Smooth muscle cell (in vitro differentiated cells): Measurements from ENCODE around the gene FRMD8. TPM values are rescaled to one million over a fixed set of nuclear protein-coding genes. Genes with fewer than 3 reads are reported as not detected.

ENCODE experiments used
- DNase-seq: peaks from one replicate; lab custom pipeline; 2025; ENCODE audit not compliant: unreplicated experiment; lab: John Stamatoyannopoulos, UW
- H2AFZ ChIP-seq: fragments of 200-600 bp; sonication (generic); 2 replicates; pipeline ENCODE4 v1.6.0; 2016; ENCODE audit warnings: antibody characterized with exemption, low read depth, mild to moderate bottlenecking
- H3F3A ChIP-seq: fragments of 200-600 bp; sonication (generic); 2 replicates; pipeline ENCODE4 v1.6.0; 2017; ENCODE audit warnings: antibody characterized with exemption, low read depth
- H3K27ac ChIP-seq: fragments of 200-600 bp; sonication (generic); 2 replicates; pipeline ENCODE4 v1.5.1; 2016; ENCODE audit warnings: low read depth, mild to moderate bottlenecking
- H3K27me3 ChIP-seq: fragments of 200-600 bp; sonication (generic); 2 replicates; pipeline ENCODE4 v1.6.1; 2016; ENCODE audit warnings: low read depth, mild to moderate bottlenecking
- H3K36me3 ChIP-seq: fragments of 200-600 bp; sonication (generic); 2 replicates; pipeline ENCODE4 v1.5.1; 2016; ENCODE audit warnings: low read depth
- H3K4me1 ChIP-seq: fragments of 200-600 bp; sonication (generic); 2 replicates; pipeline ENCODE4 v1.5.1; 2016; ENCODE audit warnings: low read depth
- H3K4me2 ChIP-seq: fragments of 200-600 bp; sonication (generic); 2 replicates; pipeline ENCODE4 v1.6.0; 2016; ENCODE audit warnings: mild to moderate bottlenecking
- H3K4me3 ChIP-seq: fragments of 200-600 bp; sonication (generic); 2 replicates; pipeline ENCODE4 v1.5.1; 2016; ENCODE audit warnings: mild to moderate bottlenecking
- H3K79me2 ChIP-seq: fragments of 200-600 bp; sonication (generic); 2 replicates; pipeline ENCODE4 v1.6.0; 2016; ENCODE audit warnings: low read depth, mild to moderate bottlenecking
- H3K9ac ChIP-seq: fragments of 200-600 bp; sonication (generic); 2 replicates; pipeline ENCODE4 v1.6.0; 2016; ENCODE audit warnings: low read depth
- H3K9me3 ChIP-seq: fragments of 200-600 bp; sonication (generic); replicated peaks from 2 replicates; pipeline ENCODE4 v1.5.1; 2016; ENCODE audit warnings: low read depth
- H4K20me1 ChIP-seq: fragments of 200-600 bp; sonication (generic); 2 replicates; pipeline ENCODE4 v1.6.0; 2016; ENCODE audit warnings: low read depth
- WGBS: methylation state at CpG from one replicate; pipeline ENCODE4 v1.1.7; 2016; ENCODE audit warnings: low lambda C conversion rate; 5-methylcytosine and 5-hydroxymethylcytosine counted together
- polyA plus RNA-seq: library from polyadenylated mRNA; unstranded; fragments of >200 nt; fragmentation: Nextera tagmentation; extraction: Ambion mirVana; gene quantifications from 2 replicates; pipeline ENCODE4 v1.2.1, GENCODE V29; 2016
- total RNA-seq: library from RNA; depleted of rRNA; stranded (reverse); fragments of >200 nt; gene quantifications from 2 replicates; pipeline ENCODE4 v1.2.3, GENCODE V29; 2014
- TF ChIP-seq, protein P1 (sequence below): fragments of 200-600 bp; sonication (generic); IDR thresholded peaks from 2 replicates; pipeline ENCODE4 v1.5.1; 2017; ENCODE audit warnings: borderline replicate concordance, mild to moderate bottlenecking, antibody characterized with exemption; ENCODE audit not compliant: insufficient read depth, poor library complexity, severe bottlenecking

The FRMD8 gene
- total and polyA plus RNA-seq, 2 experiments from 2014 or later: 16.7 to 37.8 TPM

DNA sequence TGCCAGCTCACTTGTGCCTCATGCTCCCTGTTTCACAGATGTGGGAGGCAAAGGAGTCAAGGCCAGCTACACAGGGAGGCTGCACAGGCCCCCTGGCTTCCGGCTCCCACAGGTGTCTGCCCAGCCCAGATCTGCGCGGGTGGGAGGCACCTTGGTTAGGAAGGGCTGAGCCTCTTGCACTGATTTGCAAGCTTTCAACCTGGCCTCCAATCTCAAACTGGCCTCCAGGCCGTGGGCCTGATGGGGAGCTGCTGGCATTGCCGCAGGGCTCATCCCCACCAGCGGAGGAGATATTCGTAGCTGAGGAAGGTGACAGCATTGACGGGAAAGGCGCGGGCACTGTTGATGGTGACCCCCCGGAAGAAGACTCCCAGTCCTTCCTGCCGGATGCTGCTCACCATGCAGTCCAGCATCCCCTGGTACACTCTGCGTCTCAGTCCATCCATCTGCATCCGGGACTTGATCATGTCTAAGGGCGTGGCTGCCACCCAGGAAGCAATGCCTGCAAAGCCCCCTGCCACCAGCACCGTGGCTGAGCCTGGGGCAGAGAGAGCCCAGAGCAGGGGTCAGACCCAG lies 10.2 kb upstream of the FRMD8 start:
- 91% methylated on average over 16 of the region's 16 CpGs for WGBS

DNA sequence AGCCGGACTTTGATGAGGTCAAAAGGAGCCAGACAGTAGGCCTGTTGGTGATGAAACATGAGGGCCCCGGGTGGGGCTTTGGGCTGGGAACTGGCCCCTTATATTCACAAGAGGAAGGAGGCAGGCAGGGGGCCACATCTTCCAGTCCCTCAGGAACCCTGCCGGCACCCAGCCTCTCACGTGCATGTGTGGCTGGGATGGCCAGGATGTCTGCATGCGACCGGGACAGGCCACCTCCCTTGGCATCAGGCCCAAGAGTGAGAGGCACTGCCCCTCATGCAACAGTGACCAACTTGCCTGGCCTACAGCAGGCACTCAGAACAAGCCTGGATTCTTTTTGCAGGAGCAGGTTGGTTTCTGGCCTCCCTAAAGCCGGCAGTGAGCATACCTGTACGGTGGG lies 9.4 kb upstream of the FRMD8 start:
- H3K36me3 ChIP-seq: no peaks in the 10 kb centered on the region
- no peaks in the 10 kb centered on the region for H3K79me2 ChIP-seq
- no peaks in the 10 kb centered on the region for H3F3A ChIP-seq
- H2AFZ ChIP-seq: no peak overlapping the region
- no peak overlapping the region for H3K4me2 ChIP-seq
- no peak overlapping the region for H3K4me3 ChIP-seq
- H3K9ac ChIP-seq: no peak overlapping the region
- H4K20me1 ChIP-seq: no peaks in the 10 kb centered on the region
- H3K4me1 ChIP-seq: no peaks in the 10 kb centered on the region
- DNase-seq: no peak
- TF ChIP-seq, protein P1, sequence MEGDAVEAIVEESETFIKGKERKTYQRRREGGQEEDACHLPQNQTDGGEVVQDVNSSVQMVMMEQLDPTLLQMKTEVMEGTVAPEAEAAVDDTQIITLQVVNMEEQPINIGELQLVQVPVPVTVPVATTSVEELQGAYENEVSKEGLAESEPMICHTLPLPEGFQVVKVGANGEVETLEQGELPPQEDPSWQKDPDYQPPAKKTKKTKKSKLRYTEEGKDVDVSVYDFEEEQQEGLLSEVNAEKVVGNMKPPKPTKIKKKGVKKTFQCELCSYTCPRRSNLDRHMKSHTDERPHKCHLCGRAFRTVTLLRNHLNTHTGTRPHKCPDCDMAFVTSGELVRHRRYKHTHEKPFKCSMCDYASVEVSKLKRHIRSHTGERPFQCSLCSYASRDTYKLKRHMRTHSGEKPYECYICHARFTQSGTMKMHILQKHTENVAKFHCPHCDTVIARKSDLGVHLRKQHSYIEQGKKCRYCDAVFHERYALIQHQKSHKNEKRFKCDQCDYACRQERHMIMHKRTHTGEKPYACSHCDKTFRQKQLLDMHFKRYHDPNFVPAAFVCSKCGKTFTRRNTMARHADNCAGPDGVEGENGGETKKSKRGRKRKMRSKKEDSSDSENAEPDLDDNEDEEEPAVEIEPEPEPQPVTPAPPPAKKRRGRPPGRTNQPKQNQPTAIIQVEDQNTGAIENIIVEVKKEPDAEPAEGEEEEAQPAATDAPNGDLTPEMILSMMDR: no peak
- 85% methylated on average over 8 of the region's 8 CpGs for WGBS
- H3K9me3 ChIP-seq: no peaks in the 10 kb centered on the region
- H3K27me3 ChIP-seq: no peaks in the 10 kb centered on the region
- H3K27ac ChIP-seq: no peak overlapping the region

More for the DNA sequence above, 10.2 kb upstream of the FRMD8 start:
- H3K79me2 ChIP-seq: no peaks in the 10 kb centered on the region
- peaks cover 6% of the 10 kb centered on the region for H3F3A ChIP-seq
- H3K4me3 ChIP-seq: no peak overlapping the region
- H3K27ac ChIP-seq: no peak overlapping the region
- H4K20me1 ChIP-seq: no peaks in the 10 kb centered on the region
- H3K9me3 ChIP-seq: no peaks in the 10 kb centered on the region
- TF ChIP-seq, protein P1: no peak
- no peaks in the 10 kb centered on the region for H3K4me1 ChIP-seq
- no peaks in the 10 kb centered on the region for H3K27me3 ChIP-seq
- DNase-seq: no peak
- H3K36me3 ChIP-seq: no peaks in the 10 kb centered on the region
- H3K9ac ChIP-seq: no peak overlapping the region
- H3K4me2 ChIP-seq: no peak overlapping the region
- H2AFZ ChIP-seq: no peak overlapping the region

DNA sequence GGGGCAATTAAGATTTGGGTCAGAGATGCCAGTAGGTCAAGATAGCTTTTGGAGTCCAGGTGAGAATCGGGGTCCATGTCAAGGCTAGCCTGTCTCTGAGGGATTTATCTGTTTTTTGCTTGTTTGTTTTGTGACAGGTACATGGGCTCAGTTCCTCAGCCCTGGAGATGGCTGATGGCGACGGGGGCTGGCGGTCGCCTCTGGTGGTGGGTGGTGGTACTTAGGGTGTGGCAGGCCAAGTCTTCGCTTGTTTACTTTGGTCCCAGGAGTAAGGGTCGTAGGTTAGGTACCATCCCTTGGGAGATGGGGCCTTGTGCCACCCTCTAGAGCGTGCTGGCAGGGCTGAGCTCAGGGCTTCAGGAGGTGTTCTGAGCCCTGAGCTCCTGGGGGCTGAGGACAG lies 8.7 kb upstream of the FRMD8 start:
- TF ChIP-seq, protein P1: no peak
- Histone ChIP-seq H3K79me2 (no peaks in the 10 kb centered on the region), H4K20me1 (no peaks in the 10 kb centered on the region), H3K36me3 (no peaks in the 10 kb centered on the region), H3K27me3 (no peaks in the 10 kb centered on the region), H3K4me3 (no peak overlapping the region), H3K9ac (no peak overlapping the region), H3K4me1 (peaks cover 2% of the 10 kb centered on the region), H2AFZ (no peak overlapping the region), H3F3A (no peaks in the 10 kb centered on the region), H3K27ac (no peak overlapping the region), H3K9me3 (no peaks in the 10 kb centered on the region), H3K4me2 (no peak overlapping the region)
- WGBS: 89% methylated on average over 8 of the region's 8 CpGs
- DNase-seq: no peak
